Measurements from ENCODE around the gene PORCN.

PORCN gene

DNA sequence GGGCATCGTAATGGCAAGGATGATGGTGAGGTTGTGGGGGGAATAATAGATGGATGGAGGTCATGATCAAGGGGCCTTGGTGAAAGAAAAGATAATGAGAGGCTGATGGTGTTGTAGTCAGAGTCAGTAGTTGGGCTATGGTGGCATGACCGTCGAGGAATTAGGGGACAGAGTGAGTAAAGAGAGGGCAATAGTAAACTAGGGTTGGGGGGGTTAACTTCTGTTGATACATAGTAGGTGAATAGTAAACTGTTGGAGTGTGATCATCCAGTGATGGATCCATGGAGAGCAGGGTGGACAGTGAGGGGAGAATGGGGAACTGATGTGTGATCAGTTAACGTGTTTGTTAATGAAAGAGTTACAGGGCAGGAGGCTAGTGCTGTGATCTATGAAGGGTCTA, 31.9 kb upstream of the PORCN start:
- DNase-seq (ENCODE audit: low read depth) = no peak

DNA sequence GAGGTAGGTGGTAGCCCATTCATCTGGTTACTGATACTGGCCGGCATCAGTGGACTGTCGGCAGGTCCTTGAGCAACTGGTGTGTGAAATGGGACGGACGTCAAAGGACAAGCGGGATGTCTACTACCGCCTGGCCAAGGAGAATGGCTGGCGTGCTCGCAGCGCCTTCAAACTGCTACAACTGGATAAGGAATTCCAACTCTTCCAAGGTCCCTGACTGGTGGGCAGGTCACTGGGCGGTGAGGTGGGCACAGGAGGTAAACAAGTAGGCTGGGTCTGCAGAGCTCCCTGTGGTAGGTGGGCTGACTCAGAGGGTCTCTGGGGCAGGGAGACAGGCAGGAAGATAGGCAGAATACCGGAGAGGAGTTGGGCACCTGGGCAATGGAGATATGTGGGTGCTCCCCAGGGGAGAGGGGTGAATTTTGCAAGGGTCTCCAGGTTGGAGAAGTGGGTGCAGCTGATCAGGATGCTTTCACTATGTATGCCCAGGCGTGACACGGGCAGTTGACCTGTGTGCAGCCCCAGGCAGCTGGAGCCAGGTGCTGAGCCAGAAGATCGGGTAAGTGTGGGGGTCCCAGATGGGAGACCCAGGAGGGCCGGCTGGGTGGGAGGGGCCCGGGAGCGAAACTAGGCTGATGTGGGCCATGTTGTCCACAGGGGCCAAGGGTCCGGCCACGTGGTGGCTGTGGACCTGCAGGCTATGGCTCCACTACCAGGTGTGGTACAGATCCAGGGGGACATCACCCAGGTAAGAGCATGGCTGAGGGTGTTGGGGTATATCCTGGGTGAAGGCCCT, 30.6 kb upstream of the PORCN start:
- no peak for DNase-seq (ENCODE audit: low read depth)

DNA sequence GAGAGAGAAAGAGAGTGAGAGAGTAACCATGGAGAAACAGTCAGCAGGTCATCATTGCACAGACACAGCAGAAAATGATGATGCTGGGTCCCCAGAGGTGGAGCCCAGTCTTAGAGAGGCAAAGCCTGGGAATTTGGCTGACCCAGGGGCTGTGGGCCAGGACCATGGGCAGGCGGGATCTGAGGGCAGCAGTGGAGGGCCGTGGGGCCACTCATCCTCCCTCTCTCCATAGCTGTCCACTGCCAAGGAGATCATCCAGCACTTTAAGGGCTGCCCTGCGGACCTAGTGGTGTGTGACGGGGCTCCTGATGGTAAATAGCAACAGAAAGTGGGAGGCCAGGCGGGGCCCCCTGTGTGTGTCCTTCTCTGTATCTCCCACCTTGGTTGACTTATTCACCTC, 30.0 kb upstream of the PORCN start:
- DNase-seq (ENCODE audit: low read depth) = no peak

DNA sequence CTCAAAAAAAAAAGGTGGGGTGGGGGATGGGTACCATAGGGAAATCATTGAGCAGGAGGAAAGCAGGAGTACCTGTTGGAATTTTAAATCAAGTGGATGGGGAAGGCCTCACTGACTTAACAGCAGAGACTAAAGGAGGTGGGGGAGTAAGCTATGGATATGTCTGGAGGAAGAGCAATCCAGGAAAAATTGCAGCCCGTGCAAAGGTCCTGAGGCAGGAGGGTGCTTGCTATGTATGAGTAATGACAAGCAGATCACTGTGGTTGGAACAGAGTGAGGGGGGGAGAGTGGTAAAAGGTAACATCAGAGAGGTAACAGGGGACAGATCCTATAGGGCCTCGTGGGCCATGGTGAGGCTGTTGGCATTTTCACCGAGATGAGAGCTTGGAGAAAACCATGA, 28.6 kb upstream of the PORCN start:
- DNase-seq (ENCODE audit: low read depth) = no peak

DNA sequence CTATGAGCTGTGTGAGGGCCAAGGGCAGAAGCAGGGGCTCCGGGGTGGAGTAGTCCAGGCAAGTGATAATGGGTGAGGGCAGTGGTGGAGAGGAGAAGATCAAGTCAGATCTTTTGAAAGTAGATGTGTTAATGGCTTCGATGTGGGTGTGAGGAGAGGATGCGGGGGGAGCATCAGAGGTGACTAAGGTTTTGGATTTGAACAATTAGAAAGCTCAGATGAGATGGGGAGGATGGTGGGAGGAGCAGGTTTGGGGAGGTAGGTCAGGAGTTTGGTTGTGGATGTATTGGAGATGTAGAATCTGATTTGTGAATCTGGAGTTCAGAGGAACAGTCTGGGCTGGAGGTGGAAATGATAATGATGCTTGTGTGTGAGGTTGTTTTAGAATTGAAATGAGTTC, 28.2 kb upstream of the PORCN start:
- DNase-seq (ENCODE audit: low read depth) = no peak

DNA sequence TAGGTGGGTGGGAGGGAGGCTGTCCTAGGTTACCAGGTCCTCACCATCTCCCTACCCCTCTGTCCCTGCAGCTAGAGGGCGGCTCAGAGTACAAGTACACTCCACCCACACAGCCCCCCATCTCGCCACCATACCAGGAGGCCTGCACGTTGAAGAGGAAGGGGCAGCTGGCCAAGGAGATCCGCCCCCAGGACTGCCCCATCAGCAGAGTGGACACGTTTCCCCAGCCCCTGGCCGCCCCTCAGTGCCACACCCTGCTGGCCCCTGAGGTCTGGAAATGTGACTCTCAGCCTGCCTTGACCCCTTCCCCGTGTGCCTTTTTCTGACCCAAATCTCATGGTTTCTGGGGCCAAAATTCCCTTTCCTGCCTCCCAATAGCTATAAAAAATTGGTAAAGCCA, 26.3 kb upstream of the PORCN start:
- no peak for DNase-seq (ENCODE audit: low read depth)

DNA sequence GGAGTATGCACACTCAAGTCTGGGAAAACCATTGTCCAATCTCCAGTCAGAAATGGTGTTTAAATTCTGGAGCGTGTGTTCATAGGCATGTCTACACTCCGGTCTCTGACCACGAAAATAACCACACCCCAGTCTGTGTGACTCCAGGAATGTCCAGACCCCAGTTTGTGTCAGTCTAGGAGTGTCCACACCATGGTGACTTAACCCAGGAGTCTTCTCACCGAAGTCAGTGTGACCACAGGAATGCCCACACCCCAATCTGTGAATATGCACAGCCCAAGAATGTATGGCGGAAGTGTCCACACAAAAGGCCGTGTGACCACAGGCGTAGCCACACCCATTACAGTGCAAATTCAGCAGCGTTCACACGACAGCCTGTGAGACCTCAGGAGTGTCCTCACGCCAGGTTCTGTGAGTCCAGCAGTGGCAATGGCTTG, 21.4 kb upstream of the PORCN start:
- DNase-seq (ENCODE audit: low read depth) = no peak

DNA sequence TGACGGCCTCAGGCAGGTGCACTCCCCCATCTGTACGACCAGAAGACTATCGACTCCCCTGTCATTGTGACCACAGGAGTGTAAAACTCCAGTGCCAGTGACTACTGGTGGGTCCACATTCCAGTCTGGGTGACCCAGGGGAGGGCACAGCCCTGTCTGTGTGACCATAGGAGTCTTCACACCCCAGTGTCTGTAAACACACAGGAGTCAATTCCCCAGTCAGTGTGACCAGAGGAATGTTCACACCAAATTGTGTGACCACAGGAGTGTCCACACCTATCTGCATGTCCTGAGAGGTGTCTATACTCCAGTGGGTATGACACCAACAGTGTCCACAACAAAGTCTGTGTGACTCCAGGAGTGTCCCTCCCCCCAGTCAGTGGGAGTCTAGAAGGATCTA, 20.8 kb upstream of the PORCN start:
- no peak for DNase-seq (ENCODE audit: low read depth)

DNA sequence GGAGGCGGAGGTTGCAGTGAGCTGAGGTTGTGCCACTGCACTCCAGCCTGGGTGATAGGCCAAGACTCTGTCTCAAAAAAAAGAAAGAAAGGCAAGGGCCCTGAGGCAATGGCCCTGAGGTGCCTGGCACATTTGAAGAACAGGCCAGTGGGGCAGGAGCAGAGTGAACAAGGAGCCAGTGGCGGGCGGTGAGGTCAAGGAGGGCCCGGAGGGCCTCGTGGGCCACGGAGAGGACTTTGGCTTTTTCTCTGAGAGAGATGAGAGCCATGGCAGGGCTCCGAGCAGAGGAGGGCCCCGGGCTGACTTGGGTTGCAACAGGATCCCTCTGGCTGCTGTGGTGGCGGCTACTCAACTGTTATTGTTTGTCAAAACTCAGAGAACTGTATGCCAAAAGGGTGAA, 19.5 kb upstream of the PORCN start:
- DNase-seq (ENCODE audit: low read depth) = no peak

DNA sequence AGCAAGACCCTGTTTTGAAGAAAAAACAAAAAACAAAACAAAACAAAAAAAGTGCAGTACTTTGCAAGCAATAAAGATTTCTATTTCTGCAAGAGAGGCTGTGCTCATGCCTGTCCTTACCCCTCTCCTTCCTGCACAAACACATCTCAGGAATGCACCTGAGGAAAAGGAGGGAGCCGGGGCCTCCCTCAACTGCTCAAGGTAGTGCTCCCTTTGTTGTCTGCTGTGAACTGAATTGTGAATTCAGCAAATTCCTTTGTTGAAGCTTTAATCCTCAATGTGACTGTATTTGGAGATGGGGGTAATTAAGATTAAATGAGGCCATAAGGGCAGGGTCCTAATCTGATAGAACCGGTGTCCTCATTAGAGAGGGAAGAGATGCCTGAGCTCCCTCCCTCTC, 18.9 kb upstream of the PORCN start:
- no peak for DNase-seq (ENCODE audit: low read depth)

DNA sequence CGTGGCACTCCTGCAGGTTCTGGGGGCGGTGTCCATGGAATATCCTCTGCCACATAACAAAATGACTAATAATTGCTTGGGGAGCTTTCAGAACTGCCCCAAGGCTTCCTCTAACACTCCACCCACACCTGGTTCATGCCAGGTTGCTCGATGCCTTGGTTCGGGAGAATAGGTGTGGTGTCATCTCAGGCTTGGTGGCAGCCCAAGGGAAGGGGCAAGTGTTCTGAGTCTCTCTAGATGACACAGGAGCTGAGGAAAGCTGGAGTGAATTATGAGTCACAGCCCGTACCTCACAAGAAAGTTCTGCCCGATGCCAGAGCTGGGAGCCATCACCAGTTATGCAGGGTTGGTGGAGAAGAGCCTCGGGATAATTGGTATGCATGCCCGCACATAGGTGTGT, 18.1 kb upstream of the PORCN start:
- no peak for DNase-seq (ENCODE audit: low read depth)

DNA sequence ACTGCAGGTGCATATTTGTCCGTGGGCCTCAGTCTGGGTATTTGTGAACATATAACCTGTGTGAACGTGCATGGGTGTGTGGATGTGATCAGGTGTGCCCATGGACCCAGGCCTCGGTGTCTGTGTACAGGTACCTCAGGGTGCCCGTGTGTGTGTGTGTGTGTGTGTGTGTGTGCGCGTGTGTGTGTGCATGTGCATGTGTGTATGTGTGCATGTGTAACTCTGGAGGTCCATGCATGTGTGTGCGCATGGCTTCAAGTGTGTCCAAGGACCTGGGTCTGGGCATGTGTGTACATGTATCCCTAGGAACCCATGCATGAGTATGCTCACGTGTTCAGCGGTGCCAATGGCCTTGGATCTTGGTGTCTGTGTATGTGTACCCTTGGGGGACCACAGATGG, 17.0 kb upstream of the PORCN start:
- DNase-seq (ENCODE audit: low read depth) = no peak

DNA sequence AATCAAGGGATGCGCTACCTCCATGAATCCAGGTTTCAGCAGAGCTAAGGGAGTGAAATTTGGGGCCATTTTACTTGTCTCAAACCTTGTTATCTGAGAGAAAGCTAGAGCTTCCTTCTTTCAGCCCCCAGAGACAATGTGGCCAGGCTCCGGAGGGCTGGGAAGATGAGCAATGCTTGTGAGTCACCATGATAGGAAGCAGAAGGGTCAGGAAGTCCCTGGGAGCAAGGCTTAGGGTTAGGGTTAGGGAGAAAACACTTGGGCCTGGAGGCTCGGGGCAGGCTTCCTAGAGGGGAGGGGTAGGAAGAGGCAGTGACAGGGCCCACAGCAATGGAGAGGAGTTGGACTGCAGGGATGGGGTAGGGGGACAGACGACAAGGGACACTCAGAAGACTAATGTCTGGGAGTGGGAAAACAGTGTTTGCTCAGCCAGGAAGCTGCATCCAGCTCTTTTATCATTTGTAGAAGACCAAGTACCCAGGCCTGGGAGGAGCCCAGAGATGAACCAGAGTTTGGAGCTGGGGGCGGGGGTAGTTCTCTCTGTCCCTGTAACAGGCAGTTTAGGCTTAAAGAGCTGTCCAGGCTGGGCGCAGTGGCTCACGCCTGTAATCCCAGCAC, 16.4 kb upstream of the PORCN start:
- no peak for DNase-seq (ENCODE audit: low read depth)

DNA sequence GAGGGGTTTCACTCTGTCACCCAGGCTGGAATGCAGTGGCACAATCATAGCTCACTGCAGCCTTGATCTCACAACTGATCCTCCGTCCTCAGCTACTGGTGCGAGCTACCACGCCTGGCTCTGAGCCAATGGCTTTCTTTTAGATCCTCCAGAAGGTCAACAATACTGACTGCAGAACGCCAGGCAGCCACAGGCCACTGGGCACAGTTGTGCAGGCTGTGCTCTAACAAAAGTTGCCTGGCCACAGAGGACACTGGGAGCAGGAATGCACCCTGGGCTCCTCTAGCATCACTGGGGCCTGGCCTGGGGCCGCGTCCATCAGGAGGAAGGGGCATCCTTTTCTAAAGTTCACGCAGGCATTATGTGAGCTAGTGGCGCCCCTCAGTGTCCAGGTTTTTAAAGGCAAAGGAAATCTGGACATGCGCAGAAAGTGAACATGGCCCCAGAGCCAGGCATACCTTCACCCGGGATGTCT, 14.9 kb upstream of the PORCN start:
- no peak for DNase-seq (ENCODE audit: low read depth)

DNA sequence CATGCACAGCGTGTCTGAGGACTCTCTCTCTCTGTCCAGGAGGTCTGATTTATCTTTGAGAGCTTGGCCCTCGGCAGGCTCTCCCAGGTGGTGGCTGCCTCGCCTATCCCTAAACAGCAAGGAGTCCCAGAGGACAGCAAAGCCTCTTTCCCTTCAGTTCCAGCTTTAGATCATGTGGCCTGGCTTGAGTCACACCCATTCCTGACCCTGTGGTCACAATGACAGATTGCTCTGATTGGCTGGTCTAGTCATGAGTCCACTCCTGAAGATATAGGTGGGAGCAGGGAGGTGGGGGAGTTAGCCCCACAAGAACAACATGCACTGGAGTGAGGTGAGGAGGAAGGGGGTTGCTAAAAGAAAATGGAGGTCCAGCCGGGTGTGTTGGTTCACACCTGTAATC, 12.1 kb upstream of the PORCN start:
- no peak for DNase-seq (ENCODE audit: low read depth)

DNA sequence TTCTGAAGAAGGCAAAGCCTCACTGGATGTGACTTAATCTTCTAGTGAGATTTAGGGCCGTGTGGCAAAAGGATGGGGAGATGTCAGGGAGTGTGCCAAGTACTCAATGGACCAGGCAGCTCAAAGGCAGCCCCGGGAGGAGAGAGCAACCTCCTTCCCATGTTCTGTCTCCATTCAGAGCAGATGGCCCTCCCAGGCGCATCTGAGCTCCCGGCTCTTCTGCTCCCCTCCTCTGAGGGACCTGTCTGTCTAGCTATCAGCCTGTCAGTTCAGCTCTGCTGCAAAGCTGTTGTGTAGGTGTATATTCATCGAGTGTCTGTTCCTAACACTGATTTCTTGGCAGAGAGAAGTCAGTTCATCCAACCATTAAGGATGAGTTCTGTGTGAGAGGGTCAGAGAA, 10.9 kb upstream of the PORCN start:
- DNase-seq (ENCODE audit: low read depth) = no peak

DNA sequence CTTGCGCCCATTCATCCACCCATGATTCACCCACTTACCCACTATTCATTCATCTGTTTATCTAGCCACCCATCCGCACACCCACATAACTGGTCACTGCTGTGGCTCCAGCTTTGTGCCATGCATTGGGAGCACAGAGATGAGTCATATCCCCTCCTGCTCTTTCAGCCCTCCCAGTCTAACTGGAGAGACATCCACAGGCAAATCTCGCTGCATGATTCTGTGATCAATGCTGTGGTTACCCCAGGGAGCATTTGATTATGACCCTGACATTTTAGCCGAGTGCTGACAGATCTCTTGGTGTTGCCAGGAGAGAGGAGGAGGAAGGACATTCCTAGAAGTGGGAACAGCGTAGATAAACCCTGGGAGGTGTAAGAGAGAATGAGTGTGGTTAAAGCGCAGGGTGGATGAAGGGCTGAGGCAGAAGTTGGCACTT, 10.4 kb upstream of the PORCN start:
- no peak for DNase-seq (ENCODE audit: low read depth)

DNA sequence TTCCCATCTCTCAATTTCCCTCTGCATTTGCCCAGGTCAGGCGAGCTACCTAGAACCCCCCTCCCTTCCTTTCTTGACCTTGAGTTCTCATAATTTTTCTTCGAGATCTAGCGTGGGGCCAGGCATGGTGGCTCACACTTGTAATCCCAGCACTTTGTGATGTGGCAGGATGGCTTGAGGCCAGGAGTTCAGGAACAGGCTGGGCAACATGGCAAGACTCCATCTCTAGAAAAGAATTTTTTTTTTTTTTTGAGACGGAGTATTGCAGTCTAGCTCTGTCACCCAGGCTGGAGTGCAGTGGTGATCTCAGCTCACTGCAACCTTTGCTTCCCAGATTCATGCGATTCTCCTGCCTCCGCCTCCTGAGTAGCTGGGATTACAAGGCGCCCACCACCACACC, 4.5 kb upstream of the PORCN start:
- no peak for DNase-seq (ENCODE audit: low read depth)

DNA sequence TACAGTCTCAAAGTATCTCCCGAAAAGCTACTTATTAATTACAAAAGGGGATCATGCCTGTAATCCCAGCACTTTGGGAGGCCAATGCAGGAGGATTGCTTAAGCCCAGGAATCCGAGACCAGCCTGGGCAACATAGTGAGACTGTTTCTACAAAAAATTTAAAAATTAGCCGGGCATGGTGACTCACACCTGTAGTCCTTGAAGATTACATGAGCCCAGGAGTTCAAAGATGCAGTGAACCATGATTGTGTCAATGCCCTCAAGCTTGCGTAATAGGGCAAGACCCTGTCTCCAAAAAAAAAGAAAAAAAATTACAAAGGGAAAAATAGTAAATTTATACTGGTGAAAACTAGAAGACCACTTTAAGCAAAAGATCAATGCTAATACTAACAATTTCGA, 3.3 kb upstream of the PORCN start:
- DNase-seq (ENCODE audit: low read depth) = no peak

DNA sequence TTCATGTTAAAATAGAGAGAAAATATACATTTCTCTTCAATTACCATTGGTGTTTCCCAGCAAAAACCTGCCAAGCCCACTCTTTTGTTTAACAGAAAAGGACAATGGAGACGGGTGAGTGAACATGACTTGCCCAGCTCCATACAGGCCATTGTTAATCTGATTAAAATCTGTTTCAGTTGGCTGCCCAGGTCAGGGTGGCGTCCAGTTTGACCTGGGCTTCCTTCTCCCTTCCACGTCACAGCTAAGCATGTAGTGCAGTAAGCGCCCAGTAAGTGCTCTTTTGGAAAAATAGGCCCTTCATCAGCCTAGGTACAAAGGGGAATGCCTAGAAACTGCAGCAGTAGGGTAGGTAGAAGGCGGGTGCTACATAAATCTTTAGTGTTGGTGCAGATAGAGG, 1.5 kb upstream of the PORCN start:
- no peak for DNase-seq (ENCODE audit: low read depth)

DNA sequence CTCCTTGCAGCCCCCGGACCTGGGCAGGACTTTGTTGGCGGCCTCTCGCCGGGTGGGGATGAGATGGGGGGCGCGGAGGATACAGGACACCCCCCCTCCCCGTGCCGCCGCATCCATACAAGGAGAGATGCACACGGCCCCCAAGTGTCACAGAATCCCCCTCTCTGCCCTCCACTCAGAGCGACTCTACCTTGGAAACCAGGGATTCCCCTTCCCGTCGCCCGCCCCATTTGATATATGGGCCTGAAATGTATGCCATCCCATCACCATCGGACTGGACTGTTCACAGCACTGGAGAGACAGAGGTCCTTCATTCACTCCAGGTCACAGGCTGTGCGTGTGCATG, 426 bp downstream of the PORCN start:
- DNase-seq (ENCODE audit: low read depth) = no peak

DNA sequence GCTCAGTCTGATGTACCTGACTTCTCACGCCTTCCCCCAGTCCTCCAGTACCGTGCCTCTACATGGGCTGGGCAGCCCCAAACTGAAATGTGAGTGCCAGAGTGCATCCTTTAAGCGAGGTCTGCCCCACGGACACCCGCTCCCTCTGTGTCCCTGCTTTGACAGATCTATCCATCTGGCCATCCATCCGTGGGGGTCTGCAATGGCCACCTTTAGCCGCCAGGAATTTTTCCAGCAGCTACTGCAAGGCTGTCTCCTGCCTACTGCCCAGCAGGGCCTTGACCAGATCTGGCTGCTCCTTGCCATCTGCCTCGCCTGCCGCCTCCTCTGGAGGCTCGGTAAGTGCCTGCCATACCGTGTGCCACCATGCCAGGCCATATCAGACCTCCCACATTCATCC, 827 bp downstream of the PORCN start:
- DNase-seq (ENCODE audit: low read depth) = no peak

DNA sequence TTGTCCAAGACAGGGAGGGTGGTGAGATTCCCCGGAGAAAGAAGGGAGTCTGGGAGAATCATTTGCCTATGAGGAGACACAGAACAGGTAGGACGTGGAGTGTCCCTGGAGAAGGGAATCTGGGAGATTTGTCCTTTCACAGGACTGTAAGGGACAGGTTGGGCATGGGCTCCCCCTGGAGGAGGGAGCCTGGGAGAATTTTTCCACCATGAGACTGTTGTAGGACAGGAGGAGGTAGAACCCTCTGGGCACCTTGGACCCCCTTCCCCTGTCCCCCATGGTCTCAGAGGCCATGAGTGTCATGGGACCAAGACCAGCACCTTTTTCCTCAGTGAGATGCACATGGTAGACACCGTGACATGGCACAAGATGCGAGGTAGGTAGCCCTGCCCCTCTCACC, 2.8 kb downstream of the PORCN start:
- DNase-seq (ENCODE audit: low read depth) = no peak

DNA sequence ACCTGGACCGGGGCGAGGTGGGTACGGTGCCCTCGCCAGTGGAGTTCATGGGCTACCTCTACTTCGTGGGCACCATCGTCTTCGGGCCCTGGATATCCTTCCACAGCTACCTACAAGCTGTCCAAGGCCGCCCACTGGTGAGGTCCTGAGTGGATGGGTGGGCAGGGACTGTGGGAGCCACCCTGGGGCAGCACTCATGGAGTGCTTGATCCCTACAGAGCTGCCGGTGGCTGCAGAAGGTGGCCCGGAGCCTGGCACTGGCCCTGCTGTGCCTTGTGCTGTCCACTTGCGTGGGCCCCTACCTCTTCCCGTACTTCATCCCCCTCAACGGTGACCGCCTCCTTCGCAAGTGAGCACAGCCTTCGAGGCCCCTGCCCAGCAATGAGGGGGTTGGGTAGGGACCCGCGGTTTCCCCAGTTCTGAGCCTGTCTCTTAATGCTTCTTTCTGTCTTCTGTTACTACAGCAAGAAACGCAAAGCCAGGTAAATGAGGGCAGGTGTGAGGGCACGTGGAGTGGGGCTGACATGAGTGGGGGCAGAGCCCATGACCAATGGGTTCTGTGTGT, 3.7 kb downstream of the PORCN start:
- no peak for DNase-seq (ENCODE audit: low read depth)

All from T follicular helper cell (primary cell).